ENCODE measurements around the gene OR7C1.
A peak's percentile ranks its signal among the peaks of the same experiment; 100 is the strongest.
"Not testable (repeated sequence)": the region's sequence is repeated elsewhere in the genome, so short reads cannot be mapped to it uniquely, and the experiment has no call there.

The OR7C1 gene

DNA sequence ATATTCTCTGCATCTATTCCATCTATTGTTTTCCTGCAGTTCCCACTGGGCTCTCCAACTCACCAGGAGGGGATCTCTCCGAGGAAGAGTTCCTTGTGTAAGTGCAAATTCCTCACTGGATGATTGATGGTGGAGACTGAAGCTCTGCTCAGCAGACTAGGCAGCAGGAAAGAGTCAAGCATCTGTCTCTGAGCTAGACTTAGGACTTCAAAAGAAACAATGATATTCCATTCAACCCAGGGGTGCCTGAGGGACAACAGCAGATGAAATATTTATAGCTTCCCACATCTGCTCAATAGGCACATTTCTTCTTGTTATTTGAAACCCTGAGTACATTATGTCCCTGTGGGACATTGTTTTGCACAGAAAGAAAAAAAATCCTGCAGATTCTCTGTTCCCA, at the start of gene OR7C1, which contains the start of gene OR7A5:
TSS of gene OR7C1 (minus strand) at position 175 of the 400 bp plus-strand sequence. CDS start 35,049 bp downstream, outside the sequence.
TSS of gene OR7A5 (minus strand) at position 175 of the 400 bp plus-strand sequence. CDS start 6,944 bp downstream, outside the sequence.
- DNase-seq, result peak; percentile 77

- peak; percentile 35 for DNase-seq
Measured at GRCh38 chr19:14871619-14872230, 36.7 kb upstream of the OR7C1 start.

DNA sequence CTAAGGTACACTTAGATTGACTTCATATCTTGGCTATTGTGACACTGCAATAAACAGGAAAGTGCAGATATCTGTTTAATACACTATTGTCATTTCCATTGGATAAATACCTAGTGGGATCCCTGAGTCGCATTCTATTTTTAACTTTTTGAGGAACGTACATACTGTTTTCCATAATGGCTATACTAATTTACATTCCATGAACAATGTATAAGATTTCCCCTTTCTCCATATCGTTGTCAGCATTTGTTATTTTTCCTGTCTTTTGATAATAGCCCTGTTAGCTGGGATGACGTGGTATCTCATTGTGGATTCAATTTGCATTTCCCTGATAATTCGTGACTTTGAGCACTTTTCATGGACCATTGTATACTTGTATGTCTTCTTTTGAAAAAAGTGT, 33.5 kb upstream of the OR7C1 start:
- DNase-seq, result no peak

GRCh38 chr19:14848822-14849221, 13.8 kb upstream of the OR7C1 start, which contains the start of gene OR7A10:
TSS of gene OR7A10 (minus strand) at chr19:14848922. CDS start at chr19:14841877, 7,045 bp downstream.
- DNase-seq, result no peak

GRCh38 chr19:14843578-14843977, 8.6 kb upstream of the OR7C1 start:
- DNase-seq, result no peak

GRCh38 chr19:14843169-14843568, 8.2 kb upstream of the OR7C1 start:
- no peak for DNase-seq

- DNase-seq, result no peak
Measured at GRCh38 chr19:14840206-14840605, 5.2 kb upstream of the OR7C1 start.

DNA sequence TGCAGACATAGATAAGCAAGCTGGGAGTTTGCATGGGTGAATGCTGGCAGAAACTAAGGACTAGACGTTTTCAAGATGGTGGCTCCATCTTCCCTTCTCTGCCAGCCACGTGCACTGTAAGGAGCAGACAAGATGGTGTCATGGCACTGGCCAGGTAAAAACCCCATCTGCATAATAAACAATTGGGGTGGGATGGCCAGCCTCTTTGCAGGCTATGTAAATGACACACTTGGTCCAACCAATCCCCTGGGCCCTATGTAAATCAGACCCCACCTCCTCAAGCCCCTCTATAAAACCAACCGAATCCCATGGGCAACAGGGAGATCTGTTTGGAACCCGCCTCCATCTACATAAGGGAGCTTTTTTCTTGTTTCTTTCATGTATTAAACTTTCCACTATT, 2.4 kb upstream of the OR7C1 start:
- no peak for DNase-seq

GRCh38 chr19:14830702-14831101, 4.3 kb downstream of the OR7C1 start:
- DNase-seq, result no peak

- DNase-seq, result no peak
Measured at GRCh38 chr19:14826006-14826405, 9.0 kb downstream of the OR7C1 start.

GRCh38 chr19:14821937-14822336, 13.0 kb downstream of the OR7C1 start:
- DNase-seq, result no peak

DNA sequence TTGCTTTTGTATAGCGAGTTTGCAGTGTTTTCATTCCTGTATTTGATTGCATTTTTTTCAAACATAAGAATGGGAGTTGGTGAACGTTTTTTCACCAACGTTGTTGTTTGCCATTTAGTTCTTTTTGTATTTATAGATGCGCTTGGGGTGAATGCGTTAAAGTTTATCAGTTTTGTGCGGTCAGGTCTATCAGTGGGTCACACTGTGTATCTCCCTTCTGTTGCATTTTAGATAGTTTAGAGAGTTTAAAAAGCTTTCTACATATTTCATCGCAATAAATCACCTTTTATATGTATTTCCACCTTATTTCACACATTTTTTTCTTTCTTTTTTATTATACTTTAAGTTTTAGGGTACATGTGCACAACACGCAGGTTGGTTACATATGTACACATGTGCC, 16.4 kb downstream of the OR7C1 start:
- no peak for DNase-seq

GRCh38 chr19:14817052-14817451, 17.9 kb downstream of the OR7C1 start:
- no peak for DNase-seq

- DNase-seq, result no peak
Measured at GRCh38 chr19:14814982-14815652, 19.9 kb downstream of the OR7C1 start.

DNA sequence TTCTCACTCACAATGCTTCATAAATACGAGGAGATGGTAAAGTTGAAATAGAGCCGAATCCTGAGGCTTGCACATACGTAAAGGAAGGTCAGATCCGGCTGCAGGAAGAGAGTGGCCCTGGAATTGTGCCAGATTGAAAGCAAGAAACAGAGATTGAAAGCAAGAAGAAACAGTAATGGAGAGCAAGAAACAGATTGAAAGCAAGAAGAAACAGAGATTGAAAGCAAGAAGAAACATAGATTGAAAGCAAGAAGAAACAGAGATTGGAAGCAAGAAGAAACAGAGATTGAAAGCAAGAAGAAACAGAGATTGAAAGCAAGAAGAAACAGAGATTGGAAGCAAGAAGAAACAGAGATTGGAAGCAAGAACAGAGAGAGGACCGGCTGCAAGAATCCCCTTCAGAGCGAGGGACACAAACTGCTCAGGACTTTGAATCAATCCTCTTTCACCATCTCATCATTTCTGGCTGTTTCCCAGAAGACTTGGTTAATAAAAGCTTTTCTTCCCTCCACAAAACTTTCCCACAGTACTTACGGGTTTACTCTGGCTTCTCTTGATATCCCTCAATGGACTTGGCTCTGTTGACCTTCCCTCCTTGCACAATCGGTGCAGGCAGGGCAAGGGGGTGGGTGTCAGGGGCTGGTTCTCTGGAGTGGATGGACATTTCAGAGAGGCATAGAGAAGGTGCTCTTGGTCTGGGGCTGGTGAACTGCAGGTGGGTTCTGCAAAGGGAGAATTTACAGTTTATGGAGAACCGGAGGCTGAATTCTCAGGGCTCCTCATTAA, 25.5 kb downstream of the OR7C1 start:
- no peak for DNase-seq

- DNase-seq, result no peak
Measured at GRCh38 chr19:14804765-14805164, 30.2 kb downstream of the OR7C1 start.

DNA sequence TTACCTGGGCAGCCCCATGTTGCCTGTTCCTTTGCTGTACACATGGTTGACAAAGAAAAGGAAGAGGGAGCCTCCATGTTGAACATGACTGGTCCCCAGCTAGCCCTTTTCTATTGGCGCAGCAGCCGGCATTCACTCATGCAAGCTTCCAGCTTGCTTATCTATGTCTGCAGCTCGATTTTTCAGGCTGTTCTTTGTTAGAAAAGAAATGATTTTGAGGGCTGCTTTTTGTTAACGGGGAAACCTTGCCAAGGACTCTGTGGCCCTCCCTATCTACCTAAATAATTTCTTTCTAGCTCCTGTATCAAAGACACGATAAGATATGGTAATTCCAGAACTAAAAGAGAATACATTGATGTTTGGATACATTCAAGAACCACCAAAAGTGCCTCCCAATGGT, 36.2 kb downstream of the OR7C1 start:
- DNase-seq, result no peak

GRCh38 chr19:14796021-14796420, 39.0 kb downstream of the OR7C1 start:
- no peak for DNase-seq

DNA sequence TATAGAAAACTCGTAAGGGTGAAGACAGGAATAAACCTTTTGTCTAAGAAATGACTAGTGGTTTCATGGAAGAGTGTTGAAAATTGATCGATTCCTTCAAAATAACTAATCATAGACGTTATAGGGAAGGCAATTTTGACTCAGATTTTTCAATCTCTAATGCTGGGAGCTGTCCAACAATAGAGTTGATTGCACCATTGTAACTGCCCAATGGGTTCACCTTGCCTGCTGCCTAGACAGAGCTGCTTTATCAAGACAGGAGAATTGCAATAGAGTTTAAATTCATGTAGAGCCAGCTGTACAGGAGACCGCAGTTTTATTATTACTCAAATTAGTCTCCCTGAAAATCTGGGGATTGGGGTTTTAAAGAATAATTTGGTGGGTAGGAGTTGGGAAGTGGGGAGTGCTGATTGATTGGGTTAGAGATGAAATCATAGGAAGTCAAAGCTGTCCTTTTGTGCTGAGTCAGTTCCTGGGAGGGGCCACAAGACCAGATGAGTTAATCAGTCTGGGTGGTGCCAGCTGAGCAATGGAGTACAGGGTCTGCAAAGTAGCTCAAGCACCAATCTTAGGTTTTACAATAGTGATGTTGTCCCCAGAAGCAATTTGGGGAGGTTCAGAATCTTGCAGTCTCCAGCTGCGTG, 39.8 kb downstream of the OR7C1 start:
- DNase-seq, result no peak

DNA sequence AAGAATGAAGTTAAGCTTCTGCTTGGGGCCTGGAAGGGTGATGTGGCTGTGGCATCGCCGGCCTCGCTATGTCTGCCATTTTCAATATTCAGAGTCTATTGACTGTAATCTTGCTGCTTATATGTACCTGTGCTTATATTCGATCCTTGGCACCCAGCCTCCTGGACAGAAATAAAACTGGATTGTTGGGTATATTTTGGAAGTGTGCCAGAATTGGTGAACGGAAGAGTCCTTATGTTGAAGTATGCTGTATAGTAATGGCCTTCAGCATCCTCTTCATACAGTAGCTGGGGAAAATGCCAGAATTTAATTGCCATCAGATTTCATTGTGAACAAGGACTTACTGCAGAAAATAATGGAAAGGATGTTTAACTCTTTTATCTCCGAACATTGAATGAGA, 42.7 kb downstream of the OR7C1 start:
- DNase-seq, result not testable (repeated sequence)

GRCh38 chr19:14786421-14786851, 48.5 kb downstream of the OR7C1 start:
- no peak for DNase-seq

DNA sequence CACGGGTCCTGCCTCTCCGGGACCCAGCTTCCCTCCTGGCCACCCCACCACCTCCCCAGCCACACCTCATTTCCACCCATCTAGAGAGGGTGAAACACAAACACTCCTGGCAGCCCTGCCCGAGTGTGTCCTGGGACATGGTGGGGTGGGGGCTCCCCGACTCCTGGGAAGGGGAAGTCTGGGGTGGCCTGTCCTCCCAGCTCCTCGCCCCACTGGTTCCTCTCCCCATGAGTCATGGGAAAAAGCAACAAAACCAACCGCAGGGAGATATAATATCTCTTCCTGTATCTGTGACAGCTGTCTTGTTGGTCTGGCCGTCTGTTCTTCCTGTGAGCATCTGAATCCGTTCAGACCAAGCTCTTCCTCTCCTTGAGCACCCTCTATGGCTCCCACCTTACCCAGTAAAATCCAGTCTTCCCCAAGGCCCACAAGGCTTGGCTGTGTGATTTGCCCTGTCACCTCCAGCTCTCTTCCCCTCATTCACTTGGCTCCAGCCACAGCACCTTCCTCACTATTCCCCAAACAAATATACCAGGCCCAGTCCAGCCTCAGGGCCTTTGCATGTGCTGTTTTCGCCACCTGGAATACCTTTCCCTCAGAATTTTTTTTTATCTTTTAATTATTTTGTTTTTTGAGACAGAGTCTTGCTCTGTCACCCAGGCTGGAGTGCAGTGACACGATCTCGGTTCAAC, 49.7 kb downstream of the OR7C1 start:
- peak; percentile 15 for DNase-seq

DNA sequence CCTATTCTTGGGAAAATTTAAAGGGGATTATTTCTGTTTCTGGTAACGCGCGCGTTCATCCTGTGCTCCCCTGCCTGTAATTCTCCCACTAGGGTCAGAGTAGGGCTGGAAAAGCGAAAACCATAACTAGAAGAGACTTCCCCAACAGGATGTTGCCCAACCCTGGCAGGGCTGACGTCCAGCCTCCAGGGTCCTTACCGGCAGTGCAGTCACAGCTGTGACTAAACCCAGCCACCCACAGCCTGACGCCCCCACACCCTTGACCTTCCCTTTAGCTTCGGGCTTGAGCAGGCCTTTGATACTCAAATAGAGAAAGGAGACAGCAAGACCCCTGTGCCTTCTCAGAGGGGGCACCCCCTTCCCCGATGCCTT, 50.3 kb downstream of the OR7C1 start:
- not testable (repeated sequence) for DNase-seq

All from NCI-H2171 treated with DMSO at 0.1 percent for 48 hours (cell line).